Measurements from ENCODE around the gene RHOH. TPM values are rescaled to one million over a fixed set of nuclear protein-coding genes. Genes with fewer than 3 reads are reported as not detected.

The RHOH gene
- total and polyA plus RNA-seq, 10 of the 15 experiments (the other 5 are each of a cell fraction or from before 2014, with no cell fraction given) = 46.5 to 120 (median 57.9) TPM

GRCh38 chr4:40149960-40150385, 46.9 kb upstream of the RHOH start (continued):
- TF ChIP-seq ESRRA (IDR thresholded peaks at IDR 0.05; ENCODE audit: low read length) = no peak
- TF ChIP-seq EED (IDR thresholded peaks at IDR 0.05; ENCODE audit: low read depth) = no peak
- TF ChIP-seq EZH2 (IDR thresholded peaks at IDR 0.05; ENCODE audit: borderline replicate concordance, control insufficient read depth, low read depth, low read length) = no peak
- no peak for TF ChIP-seq ZNF622 (IDR thresholded peaks at IDR 0.05)
- no peak for TF ChIP-seq HSF1 (IDR thresholded peaks at IDR 0.05; ENCODE audit: low read depth, low read length)
- no peak for TF ChIP-seq CHD1 (IDR thresholded peaks at IDR 0.05; ENCODE audit: low read depth, low read length)
- TF ChIP-seq ZZZ3 (IDR thresholded peaks at IDR 0.05; ENCODE audit: control insufficient read depth, insufficient read length, low read depth) = no peak
- no peak for TF ChIP-seq DPF2 (IDR thresholded peaks at IDR 0.05)
- no peak for TF ChIP-seq REST (IDR thresholded peaks at IDR 0.05; ENCODE audit: low read depth, low read length)
- no peak for TF ChIP-seq SP1 (IDR thresholded peaks at IDR 0.05; ENCODE audit: low read depth, low read length)
- no peak for TF ChIP-seq IRF5 (IDR thresholded peaks at IDR 0.05; ENCODE audit: borderline replicate concordance)
- no peak for TF ChIP-seq FOS (IDR thresholded peaks at IDR 0.05; ENCODE audit: borderline replicate concordance, extremely low read depth, insufficient read length)
- TF ChIP-seq CREM (IDR thresholded peaks at IDR 0.05; ENCODE audit: low read depth) = no peak
- TF ChIP-seq YY1 (IDR thresholded peaks at IDR 0.05; ENCODE audit: low read depth, low read length) = 0 out of 2 replicates have a peak, but pooled peaks have one; percentile 37
- no peak for TF ChIP-seq SMAD5 (IDR thresholded peaks at IDR 0.05; ENCODE audit: low read depth)
- TF ChIP-seq CEBPZ (IDR thresholded peaks at IDR 0.05; ENCODE audit: low read depth, low read length) = no peak
- no peak for TF ChIP-seq BCL3 (IDR thresholded peaks at IDR 0.05; ENCODE audit: borderline replicate concordance, insufficient read depth, low read depth, low read length, poor library complexity, severe bottlenecking)
- no peak for TF ChIP-seq CHD2 (IDR thresholded peaks at IDR 0.05; ENCODE audit: borderline replicate concordance, low read depth, low read length)

All from GM12878 (cell line).